Loucy (cell line): ENCODE results near the gene MICAL2.
A peak's percentile ranks its signal among the peaks of the same experiment; 100 is the strongest.

Source experiments
- H2AFZ ChIP-seq: fragments of 200-600 bp; sonication (generic); 2 replicates; pipeline ENCODE4 v1.6.0; 2016; ENCODE audit warnings: antibody characterized with exemption, mild to moderate bottlenecking, low read length, moderate library complexity
- H3F3A ChIP-seq: fragments of 200-600 bp; 2 replicates; pipeline ENCODE4 v1.6.0; 2016; ENCODE audit warnings: antibody characterized with exemption, low read depth, mild to moderate bottlenecking
- H3K27me3 ChIP-seq: fragments of 200-600 bp; sonication (generic); 2 replicates; pipeline ENCODE4 v1.6.1; 2014; ENCODE audit warnings: low read length, mild to moderate bottlenecking; ENCODE audit not compliant: insufficient read depth, poor library complexity, severe bottlenecking
- H3K36me3 ChIP-seq: fragments of 200-600 bp; sonication (generic); 2 replicates; pipeline ENCODE4 v1.6.1; 2016; ENCODE audit warnings: low read length; ENCODE audit not compliant: insufficient read depth
- H3K4me1 ChIP-seq: fragments of 200-600 bp; sonication (generic); 2 replicates; pipeline ENCODE4 v1.5.1; 2014; ENCODE audit warnings: low read length, mild to moderate bottlenecking; ENCODE audit not compliant: insufficient read depth, poor library complexity, severe bottlenecking
- H3K4me2 ChIP-seq: fragments of 200-600 bp; sonication (generic); 2 replicates; pipeline ENCODE4 v1.6.0; 2014; ENCODE audit warnings: antibody characterized with exemption, low read length, low read depth, mild to moderate bottlenecking; ENCODE audit not compliant: poor library complexity, severe bottlenecking
- H3K4me3 ChIP-seq: fragments of 200-600 bp; sonication (generic); 2 replicates; pipeline ENCODE4 v1.5.1; 2014; ENCODE audit warnings: low read length, mild to moderate bottlenecking, mixed read lengths; ENCODE audit not compliant: poor library complexity, severe bottlenecking
- H3K79me2 ChIP-seq: fragments of 200-600 bp; sonication (generic); 2 replicates; pipeline ENCODE4 v1.6.1; 2014; ENCODE audit warnings: low read length; ENCODE audit not compliant: insufficient read depth
- H3K9ac ChIP-seq: fragments of 200-600 bp; sonication (generic); 2 replicates; pipeline ENCODE4 v1.6.0; 2014; ENCODE audit warnings: mild to moderate bottlenecking, low read depth, low read length, moderate library complexity; ENCODE audit not compliant: poor library complexity, severe bottlenecking
- H3K9me2 ChIP-seq: fragments of 200-600 bp; sonication (generic); replicated peaks from 2 replicates; pipeline ENCODE4 v1.6.1; 2016; ENCODE audit warnings: low read depth, low read length, mixed read lengths
- H3K9me3 ChIP-seq: fragments of 200-600 bp; sonication (generic); 2 replicates; pipeline ENCODE4 v1.6.1; 2014; ENCODE audit warnings: mild to moderate bottlenecking, antibody characterized with exemption, low read length, low read depth; ENCODE audit not compliant: insufficient read depth
- H4K20me1 ChIP-seq: fragments of 200-600 bp; sonication (generic); 2 replicates; pipeline ENCODE4 v1.6.0; 2014; ENCODE audit warnings: antibody characterized with exemption, low read length, mild to moderate bottlenecking; ENCODE audit not compliant: insufficient read depth, poor library complexity, severe bottlenecking
- EZH2phosphoT487 ChIP-seq: fragments of 200-600 bp; IDR thresholded peaks from 2 replicates; pipeline ENCODE4 v1.6.1; 2018; ENCODE audit warnings: antibody characterized with exemption, mild to moderate bottlenecking, moderate library complexity, borderline replicate concordance
- TF ChIP-seq, protein P1 (sequence below): fragments of 200-600 bp; sonication (generic); conservative IDR thresholded peaks from 2 replicates; pipeline ENCODE4 v1.5.1; 2014; ENCODE audit warnings: mild to moderate bottlenecking, antibody characterized with exemption, low read length

Gene MICAL2

DNA sequence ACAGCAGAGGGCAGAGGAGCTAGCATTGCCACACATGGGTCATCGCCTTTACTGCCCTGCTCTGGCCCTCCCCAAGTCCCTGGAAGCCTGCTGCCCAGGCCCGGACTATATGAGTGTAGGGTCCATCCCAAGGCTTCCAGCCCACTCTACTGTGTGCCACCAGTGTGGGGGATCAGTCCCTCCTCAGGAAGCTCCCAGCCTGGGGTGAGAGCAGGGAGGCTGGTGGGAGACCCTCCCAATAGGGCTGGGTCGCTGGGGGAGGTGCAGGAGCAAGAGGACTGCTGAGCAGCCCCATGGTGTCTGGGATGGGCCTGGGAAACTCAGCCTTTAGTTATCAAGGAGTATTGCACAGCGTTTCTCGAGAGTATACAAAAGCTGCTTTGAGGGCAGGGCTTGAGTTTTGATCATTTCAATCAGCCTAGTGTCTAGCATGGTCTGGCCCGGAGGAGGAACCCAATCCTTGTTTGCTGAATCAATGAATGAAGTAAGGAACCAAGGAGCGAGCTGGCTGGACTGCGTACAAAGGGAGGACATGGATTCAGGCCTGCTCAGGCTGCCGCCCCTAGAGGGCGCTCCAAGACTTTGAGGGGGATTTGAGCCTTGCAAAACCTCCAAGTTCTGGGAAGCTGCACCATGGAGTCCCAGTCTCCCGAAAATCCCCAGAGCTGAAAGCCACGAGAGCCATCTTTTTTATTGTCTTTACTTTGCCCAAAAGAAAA lies 178.0 kb downstream of the MICAL2 start:
- no peak overlapping the region for H3K9ac ChIP-seq
- no peak for TF ChIP-seq EZH2phosphoT487
- TF ChIP-seq, protein P1, sequence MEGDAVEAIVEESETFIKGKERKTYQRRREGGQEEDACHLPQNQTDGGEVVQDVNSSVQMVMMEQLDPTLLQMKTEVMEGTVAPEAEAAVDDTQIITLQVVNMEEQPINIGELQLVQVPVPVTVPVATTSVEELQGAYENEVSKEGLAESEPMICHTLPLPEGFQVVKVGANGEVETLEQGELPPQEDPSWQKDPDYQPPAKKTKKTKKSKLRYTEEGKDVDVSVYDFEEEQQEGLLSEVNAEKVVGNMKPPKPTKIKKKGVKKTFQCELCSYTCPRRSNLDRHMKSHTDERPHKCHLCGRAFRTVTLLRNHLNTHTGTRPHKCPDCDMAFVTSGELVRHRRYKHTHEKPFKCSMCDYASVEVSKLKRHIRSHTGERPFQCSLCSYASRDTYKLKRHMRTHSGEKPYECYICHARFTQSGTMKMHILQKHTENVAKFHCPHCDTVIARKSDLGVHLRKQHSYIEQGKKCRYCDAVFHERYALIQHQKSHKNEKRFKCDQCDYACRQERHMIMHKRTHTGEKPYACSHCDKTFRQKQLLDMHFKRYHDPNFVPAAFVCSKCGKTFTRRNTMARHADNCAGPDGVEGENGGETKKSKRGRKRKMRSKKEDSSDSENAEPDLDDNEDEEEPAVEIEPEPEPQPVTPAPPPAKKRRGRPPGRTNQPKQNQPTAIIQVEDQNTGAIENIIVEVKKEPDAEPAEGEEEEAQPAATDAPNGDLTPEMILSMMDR = peak; percentile 99
- H2AFZ ChIP-seq = no peak overlapping the region

DNA sequence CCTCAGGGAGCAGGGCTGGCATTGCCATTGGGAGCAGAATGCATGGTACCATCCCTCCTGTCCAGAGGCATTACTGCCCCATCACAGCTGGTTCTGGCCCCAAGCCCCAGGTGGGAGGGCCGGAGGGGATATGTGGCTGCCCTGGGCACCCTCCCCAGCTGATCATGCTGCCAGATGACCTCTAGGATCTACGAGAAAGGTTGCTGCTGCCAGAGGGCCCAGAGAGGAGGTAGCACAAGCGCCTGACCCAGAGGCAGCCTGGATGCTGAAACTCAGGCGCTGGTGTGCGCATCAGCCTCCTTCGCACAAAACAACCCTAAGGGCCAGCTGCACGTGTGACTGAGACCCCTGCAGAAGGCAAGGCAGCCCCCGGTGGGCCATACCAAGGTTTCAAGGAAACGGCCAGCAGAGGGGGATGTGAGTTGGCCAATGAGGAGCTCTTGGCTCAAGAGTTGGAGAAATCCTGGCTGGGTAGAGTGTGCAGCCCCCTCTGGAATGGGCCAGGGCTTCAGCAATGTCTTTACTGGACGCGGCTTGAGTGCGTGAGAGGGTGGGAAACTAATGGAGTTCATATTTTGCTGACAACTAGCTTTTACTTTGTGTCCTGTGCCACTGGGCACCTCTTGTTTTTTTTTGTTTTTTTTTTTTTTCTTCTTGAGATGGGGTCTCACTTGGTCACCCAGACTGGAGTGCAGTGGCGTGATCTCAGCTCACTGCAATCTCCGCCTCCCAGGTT lies 178.7 kb downstream of the MICAL2 start:
- Histone ChIP-seq H3K9me2 (no peaks in the 10 kb centered on the region), H3K27me3 (no peaks in the 10 kb centered on the region), H2AFZ (no peak overlapping the region)

More for the DNA sequence above, 178.0 kb downstream of the MICAL2 start:
- Histone ChIP-seq H4K20me1 (no peaks in the 10 kb centered on the region), H3K4me2 (no peak overlapping the region), H3K9me3 (no peaks in the 10 kb centered on the region), H3K36me3 (no peaks in the 10 kb centered on the region), H3K4me1 (peaks cover 23% of the 10 kb centered on the region), H3K79me2 (no peaks in the 10 kb centered on the region), H3K27me3 (no peaks in the 10 kb centered on the region), H3F3A (no peaks in the 10 kb centered on the region), H3K9me2 (no peaks in the 10 kb centered on the region), H3K4me3 (no peak overlapping the region)

GRCh38 chr11:12289667-12290476 lies 179.5 kb downstream of the MICAL2 start:
- H3K9me2 ChIP-seq = no peaks in the 10 kb centered on the region
- H3K4me2 ChIP-seq = peak overlapping the region; percentile 36
- no peaks in the 10 kb centered on the region for H4K20me1 ChIP-seq
- H3F3A ChIP-seq = no peaks in the 10 kb centered on the region
- H3K4me1 ChIP-seq = peaks cover 23% of the 10 kb centered on the region
- no peak overlapping the region for H3K9ac ChIP-seq
- H3K79me2 ChIP-seq = no peaks in the 10 kb centered on the region
- peak overlapping the region; percentile 4 for H3K4me3 ChIP-seq
- TF ChIP-seq EZH2phosphoT487 = no peak
- TF ChIP-seq, protein P1 = no peak
- no peaks in the 10 kb centered on the region for H3K27me3 ChIP-seq
- no peak overlapping the region for H2AFZ ChIP-seq
- no peaks in the 10 kb centered on the region for H3K36me3 ChIP-seq
- H3K9me3 ChIP-seq = no peaks in the 10 kb centered on the region

More for the DNA sequence above, 178.7 kb downstream of the MICAL2 start:
- H3F3A ChIP-seq = no peaks in the 10 kb centered on the region
- no peaks in the 10 kb centered on the region for H3K9me3 ChIP-seq
- TF ChIP-seq EZH2phosphoT487 = no peak
- TF ChIP-seq, protein P1 = peak; percentile 44
- no peaks in the 10 kb centered on the region for H3K79me2 ChIP-seq
- peaks cover 23% of the 10 kb centered on the region for H3K4me1 ChIP-seq
- no peak overlapping the region for H3K4me2 ChIP-seq
- H3K4me3 ChIP-seq = no peak overlapping the region
- no peaks in the 10 kb centered on the region for H3K36me3 ChIP-seq
- no peak overlapping the region for H3K9ac ChIP-seq
- no peaks in the 10 kb centered on the region for H4K20me1 ChIP-seq
